ENCODE data around the gene SIM2.

Gene SIM2

DNA sequence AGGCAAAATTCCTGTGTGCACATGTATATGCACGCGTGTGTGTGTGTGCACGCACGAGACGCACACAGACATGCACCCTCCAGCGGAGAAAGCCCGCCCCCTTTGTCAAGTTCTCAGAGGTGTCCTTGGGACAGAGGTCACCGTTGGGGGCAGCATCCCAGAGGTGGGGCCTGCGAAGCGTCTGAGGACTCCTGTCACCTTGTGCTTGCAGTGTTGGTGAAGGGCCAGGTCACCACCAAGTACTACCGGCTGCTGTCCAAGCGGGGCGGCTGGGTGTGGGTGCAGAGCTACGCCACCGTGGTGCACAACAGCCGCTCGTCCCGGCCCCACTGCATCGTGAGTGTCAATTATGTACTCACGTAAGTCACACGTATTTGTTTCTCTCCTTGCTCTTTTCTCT is 42.6 kb downstream of the SIM2 start:
- DNase-seq: no peak

DNA sequence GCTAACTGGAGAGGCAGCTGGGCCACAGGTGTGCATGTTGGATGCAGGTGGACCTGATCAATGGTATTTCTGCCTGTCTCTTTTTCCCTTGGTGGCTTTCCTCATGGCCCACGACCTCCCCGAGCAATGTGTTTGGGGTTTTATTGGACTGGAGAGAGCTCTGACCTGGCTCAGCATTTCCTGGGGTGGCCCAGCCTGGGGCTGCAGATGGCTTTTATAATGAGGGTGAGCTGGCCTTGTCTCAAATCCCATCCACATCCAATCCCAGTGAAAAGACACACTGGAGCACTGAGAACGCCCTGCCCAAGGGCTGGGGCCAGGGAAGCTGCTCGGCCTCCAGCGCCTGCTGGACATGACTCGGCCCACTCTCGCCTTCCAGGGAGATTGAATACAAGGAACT is 44.1 kb downstream of the SIM2 start:
- no peak for DNase-seq

DNA sequence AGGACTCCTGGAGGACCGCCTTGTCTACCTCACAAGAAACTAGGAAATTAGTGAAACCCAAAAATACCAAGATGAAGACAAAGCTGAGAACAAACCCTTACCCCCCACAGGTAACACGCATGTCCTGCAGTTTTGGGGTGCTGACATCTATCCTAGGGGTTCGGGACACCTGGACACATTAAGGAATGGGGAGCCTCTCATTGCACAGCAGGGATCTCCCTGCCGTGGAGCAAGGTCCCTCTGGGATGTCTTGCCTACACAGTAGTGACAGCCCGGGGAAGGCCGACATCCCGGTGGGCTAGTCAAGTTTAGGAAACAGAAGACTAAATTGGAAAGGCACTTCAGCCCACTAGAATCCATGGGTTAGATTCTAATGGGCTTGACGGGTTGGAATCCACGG is 44.5 kb downstream of the SIM2 start:
- DNase-seq: no peak

DNA sequence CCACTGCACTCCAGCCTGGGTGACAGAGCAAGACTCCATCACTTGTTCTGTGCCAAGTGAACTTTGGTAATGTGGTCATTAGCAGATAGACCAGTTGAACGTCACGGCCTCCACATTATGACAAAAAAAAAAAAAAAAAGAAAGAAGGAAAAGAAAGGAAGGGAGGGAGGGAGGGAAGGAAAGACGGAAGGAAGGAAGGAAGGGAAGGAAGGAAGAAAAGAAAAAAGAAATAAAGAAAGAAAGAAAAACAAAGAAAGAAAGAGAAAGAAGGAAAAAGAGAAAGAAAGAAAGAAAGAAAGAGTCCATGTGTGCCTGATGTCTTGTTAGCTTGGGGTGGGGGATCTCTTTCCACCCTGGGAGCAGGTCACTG is 45.3 kb downstream of the SIM2 start:
- no peak for DNase-seq

DNA sequence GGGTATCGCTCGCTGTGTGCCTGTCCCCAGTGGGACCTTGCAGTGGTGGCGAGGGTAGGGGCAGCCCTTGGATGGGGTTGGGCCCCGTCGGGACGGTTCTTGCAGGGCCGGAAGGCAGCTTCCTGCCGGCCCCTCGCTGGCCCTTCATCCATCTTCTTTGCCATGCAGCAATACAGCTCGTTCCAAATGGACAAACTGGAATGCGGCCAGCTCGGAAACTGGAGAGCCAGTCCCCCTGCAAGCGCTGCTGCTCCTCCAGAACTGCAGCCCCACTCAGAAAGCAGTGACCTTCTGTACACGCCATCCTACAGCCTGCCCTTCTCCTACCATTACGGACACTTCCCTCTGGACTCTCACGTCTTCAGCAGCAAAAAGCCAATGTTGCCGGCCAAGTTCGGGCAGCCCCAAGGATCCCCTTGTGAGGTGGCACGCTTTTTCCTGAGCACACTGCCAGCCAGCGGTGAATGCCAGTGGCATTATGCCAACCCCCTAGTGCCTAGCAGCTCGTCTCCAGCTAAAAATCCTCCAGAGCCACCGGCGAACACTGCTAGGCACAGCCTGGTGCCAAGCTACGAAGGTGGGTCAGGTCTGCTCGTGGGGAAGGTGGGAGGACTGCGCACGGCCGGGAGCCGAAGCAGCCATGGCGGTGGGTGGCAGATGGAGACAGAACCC is 45.8 kb downstream of the SIM2 start:
- DNase-seq: no peak

DNA sequence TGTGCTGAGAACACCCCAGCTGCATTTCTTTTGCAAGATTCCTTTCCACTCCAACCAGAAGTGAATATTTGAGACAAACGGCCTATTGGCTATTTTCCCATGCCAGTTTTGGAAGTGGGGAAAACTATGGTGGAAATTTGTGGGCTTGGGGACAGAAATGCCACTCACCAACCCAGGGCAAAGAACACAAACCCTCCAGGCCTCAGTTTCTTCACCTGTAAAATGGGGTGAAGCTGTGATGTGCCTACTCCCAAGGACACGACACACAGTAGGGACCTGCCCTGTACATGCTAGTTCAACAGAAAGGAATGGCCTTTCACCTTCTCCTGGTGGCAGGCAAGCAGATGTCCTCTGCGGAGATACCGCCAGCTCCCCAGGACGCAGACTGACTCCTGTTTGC is 46.5 kb downstream of the SIM2 start:
- DNase-seq: no peak

DNA sequence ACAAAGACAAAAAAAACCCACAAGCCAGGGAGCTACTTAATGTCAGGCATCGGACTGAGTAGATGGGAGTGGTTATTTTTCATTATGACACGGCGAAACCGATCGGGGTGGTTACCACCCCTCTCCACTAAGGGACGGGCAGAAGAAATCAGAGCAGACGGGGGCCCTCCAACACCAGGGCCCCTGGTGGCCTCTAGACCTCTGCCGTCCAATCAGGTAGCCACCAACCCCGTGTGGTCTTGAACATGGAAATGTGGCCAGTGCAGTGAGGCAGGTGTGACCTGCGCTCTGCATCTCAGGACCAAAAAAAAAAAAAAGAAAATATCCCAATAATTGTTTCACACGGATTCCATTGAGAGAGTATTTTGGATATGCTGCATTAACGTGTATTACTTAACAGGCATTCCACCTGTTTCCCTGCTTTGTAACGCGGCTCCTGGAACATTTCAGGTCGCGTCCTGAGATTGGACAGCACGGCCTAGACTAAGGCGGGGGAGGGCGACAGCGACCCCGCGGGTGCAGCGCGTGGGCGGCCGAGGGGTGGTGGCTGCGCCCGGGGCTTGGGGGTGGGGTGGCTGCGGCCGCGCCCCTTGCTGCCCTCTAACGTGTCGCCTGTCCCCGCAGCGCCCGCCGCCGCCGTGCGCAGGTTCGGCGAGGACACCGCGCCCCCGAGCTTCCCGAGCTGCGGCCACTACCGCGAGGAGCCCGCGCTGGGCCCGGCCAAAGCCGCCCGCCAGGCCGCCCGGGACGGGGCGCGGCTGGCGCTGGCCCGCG is 48.3 kb downstream of the SIM2 start:
- no peak for DNase-seq

DNA sequence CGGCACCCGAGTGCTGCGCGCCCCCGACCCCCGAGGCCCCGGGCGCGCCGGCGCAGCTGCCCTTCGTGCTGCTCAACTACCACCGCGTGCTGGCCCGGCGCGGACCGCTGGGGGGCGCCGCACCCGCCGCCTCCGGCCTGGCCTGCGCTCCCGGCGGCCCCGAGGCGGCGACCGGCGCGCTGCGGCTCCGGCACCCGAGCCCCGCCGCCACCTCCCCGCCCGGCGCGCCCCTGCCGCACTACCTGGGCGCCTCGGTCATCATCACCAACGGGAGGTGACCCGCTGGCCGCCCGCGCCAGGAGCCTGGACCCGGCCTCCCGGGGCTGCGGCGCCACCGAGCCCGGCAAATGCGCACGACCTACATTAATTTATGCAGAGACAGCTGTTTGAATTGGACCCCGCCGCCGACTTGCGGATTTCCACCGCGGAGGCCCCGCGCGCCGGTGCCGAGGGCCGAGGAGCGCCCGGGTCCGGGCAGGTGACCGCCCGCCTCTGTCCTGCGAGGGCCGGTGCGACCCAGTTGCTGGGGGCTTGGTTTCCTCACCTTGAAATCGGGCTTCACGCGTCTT is 49.0 kb downstream of the SIM2 start:
- DNase-seq: no peak

DNA sequence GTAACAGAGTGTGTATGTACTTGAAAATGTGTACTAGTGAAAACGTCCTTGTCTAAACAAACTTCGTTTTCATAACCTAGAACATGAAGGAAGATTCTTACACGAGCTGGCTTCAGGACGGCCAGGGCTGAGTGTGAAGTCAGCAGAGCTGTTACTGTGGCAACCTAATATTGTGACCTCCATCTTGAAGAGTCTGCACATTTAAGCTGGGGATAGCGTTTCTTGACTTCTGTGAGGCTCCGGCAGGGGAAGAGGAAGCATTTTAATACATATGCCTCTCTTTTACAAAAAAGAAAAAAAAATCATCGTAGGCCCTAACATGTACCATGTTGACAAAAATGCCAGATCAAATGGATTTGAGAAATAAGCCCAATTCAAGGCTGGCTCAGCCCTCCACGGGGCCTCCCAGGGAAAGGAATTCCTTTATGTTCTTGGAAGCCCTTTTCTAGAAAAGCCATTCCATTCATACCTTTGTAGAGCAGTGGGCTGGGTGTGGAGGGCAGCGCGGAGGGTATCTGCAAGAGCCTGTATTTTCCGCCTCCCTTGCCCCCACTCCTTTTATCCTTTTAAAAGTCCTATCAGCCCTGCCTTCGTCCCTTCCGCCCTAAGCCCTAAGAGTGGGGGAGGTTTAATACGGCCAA is 51.1 kb downstream of the SIM2 start:
- DNase-seq: no peak

DNA sequence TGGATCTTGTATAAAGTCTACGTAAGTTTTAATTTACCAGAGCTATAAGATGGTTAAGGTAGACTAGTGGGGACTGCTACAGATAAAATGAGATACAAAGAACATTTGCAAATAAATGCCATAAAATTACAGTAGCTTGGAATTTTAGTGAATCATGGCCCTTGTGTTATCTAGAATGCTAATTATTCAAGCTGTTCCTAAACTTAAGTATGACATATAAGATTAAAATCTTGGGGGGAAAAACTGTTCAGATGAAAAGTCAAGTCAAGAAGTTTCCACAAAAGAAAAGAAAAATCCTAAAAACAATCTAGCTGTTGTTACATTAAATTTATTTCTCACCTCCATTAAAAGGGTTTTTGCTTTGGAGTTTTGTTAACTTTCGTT is 51.7 kb downstream of the SIM2 start:
- DNase-seq: no peak

DNA sequence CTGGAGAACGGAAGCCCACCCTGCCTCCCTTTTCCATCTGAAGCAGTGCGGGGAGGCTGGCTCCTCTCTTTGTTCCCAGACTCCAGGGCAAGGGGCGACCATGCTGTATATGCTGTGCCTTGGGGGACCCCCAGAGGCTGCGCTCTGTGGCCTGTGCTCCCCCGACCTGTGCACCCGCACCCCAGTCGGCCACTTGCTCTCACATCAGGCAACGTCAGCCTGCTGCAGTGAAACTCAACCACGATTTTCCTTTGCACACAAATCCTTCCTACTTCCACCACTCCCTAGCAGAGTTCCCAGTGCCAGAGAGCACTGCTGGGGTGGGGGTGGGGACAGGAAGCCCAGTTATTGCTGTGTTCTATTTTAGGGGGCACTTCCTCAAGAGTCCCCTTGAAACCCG is 52.5 kb downstream of the SIM2 start:
- no peak for DNase-seq

DNA sequence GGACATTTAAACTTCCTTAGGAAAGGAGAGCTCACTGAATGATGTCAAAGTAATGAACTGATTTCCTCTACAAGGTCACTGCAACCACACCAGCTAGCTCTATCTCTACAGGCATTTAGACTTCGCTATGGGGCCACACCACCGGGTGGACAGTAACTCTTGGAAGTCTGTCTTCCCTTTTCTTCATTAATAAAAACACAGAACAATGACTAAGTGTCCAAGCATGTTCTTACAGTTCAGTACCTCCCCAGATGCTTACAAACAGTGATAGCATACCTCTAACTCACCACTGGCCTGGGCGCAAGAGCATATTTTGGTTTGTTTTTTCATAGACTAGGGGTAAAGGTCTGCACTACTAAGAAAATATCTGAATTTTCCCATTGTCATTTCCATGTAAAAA is 54.6 kb downstream of the SIM2 start:
- DNase-seq: no peak

DNA sequence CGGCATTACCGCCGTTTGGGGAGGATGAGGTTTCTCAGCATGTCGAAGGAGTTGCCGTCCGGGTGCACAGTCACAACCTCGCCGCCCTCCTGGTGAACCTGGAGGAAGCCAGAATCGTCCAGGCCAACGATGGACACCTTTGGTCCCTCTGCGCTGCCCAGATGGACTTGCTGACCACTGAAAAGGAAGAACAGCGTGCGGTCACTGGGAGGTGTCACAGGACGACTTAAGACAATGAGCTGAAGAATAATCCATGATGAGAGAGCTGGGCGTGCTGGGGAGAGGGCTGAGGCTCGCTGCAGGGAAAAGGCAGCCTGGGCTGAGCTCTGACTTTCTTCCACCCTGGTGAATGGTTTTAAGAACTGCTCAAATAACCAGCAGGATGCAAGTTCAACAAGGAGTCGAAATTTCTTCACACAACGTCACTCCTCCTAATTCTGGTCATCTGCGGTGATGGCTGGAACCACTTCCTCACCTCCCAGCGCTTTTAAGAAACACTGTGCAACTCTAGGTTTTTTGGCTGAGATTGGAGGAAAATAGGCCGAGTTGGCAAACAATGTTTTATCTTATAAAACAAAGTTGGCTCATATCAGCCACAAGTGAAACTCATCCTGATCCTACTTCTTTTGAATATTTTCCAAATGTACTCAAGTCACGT is 55.5 kb downstream of the SIM2 start:
- no peak for DNase-seq

DNA sequence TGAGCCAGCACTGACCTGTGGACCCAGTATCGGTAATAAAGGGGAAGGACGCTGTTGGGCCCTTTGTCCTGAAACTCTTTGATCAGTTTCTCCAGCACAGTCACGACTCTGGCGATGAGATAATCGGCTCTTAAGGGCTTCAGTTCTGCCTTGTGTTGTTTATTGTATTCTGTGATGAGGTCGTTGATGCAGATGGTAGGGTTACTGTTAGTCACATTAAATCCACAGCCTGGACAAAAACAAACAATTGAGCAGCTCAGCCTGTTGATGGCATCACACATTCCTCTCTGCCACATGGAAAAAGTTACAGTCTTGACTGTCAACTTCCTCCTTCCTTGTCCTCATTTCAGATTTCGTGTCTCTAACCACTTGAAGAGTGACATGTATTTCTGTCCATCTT is 57.6 kb downstream of the SIM2 start:
- no peak for DNase-seq

DNA sequence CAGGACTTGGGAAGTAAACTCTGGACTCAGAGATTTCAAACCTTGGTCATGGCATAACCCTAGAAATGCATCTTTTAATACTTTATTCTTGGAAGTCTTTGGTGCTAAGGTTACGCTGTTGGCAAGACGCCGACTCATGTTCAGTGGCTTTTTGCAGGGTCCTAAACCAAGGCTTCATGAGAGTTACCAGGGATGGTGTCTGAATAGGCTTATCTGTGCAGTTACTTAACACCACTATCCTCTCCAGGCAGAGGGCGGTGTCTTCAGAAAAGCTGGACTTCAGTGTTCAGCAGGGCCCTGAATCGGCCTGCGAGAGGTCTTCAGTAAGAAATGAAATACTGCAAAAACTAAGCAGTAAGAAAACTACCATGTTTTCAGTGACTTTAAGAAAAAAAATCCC is 58.3 kb downstream of the SIM2 start:
- no peak for DNase-seq

DNA sequence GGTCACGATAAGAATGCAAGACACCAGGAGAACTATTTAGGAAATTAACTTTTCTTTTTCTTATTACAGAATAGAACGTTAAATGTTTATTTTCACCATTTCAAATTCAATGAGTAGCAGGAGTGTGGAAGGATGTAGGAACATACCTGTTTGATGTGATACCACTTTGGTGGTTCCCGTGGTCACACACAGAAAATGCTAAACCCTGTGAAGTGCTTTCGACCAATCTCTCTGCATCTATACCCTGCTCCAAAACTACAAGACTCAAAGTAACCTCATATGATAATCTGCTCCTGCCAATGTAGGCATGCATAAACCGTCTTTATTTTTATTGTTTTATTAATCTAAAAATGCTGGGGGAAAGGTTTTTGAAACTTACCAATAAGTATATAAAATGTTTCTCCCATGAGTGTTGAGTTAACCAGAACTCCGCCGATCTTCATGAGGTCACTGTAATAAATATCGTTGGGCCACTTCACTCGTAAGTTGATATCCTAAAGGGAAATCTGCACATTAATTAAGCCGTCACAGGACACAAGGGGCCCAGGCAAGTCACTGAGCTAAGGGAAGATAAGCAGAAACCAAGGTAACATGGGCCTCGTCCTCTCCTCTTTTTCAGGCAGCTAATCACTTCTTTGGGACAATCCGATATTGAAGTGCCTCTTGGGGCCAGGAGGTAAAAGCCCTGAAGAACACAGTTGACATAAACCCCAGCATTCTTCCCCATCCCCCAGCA is 60.6 kb downstream of the SIM2 start:
- DNase-seq: no peak

DNA sequence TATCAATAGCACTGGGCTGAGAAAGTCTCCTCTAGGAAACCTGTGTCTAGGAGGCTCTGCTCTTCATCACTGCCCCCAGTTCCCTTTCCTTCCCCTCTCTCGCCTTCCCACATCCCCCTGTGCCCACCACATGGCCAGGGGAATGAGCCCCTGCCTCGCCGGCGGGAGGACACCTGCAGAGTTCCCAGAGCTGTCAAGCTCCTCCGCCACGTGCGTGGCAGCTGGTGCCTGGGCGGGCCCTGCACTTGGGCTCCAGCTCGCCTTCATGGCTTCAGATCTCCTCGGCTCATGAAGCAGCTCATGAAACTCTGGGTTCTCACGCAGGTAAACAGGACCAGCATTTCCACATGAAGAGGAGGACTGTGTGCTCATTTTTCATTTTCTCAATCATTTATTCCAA is 62.8 kb downstream of the SIM2 start:
- DNase-seq: no peak

DNA sequence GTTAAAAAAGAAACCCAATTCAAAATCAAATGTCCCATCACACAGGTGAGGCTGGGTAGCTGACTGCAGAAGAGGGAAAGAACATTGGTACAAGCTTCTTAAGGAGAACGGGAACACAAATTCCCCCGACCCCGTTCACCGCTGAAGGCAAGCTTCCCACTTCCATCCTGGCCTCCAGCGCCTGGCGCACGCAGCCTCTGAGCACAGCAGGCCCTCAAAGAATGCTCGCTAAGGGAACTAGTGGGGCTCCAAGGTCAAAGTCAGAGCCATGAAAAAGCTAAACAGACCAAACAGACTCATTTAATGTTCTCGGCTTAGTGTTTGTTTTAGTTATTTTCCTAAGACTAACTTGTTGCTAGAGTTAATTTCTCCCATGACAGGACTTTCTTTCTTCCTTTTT is 63.7 kb downstream of the SIM2 start:
- no peak for DNase-seq

DNA sequence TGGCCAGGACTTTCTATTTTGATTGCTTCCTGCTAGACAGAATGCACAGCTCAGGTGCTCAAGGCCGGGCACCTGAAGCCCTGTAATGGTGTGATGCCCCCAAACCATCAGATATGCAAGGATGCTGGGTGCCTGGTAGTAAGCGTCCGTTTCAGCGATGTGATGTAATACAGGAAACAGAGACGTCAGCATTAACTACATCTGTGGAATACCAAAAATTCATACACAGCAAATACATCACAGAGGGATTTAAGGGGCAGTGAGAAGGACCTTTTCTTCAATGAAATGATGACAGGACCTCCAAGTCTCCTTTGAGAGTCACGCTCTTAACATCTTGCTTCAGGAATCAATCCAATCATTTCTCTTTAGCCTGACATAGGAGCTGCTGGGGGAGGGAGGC is 64.4 kb downstream of the SIM2 start:
- DNase-seq: no peak

DNA sequence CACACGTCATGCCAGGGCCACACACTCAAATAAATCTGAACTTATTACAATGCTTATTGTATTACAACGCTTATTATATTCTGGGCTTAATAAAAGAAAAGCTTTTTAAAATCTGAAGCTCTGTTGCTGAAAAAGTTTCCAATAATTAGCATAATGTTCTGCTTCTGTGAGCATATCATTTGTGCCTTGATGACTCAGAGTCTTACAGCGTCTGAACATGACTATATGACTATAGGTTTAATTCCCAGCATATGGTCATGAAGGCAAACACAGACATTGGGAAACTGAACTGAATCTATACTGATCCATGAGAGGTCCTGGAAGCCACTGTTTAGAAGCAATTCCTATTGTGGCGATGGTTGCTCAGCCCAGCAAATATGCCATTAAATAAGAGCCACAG is 66.3 kb downstream of the SIM2 start:
- DNase-seq: no peak

DNA sequence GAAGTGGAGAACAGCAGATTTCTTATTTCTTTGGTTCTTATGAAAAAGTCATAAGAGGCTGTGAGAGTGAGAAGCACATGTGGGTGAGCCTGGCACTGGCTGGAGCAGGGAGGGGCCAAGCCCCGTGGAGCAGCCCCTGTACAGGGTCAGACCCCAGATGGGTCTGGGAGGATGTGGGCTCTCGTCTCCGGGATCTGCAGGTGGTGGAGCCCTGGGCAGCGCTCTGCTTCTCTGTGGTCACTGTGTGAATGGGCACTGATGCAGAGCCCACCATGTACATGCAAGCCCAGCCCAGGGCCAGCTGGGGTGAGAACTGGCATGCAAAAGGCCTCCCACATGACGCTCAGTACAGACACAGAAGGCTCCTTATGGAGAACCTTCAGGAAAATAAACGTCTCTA is 67.6 kb downstream of the SIM2 start:
- DNase-seq: no peak

DNA sequence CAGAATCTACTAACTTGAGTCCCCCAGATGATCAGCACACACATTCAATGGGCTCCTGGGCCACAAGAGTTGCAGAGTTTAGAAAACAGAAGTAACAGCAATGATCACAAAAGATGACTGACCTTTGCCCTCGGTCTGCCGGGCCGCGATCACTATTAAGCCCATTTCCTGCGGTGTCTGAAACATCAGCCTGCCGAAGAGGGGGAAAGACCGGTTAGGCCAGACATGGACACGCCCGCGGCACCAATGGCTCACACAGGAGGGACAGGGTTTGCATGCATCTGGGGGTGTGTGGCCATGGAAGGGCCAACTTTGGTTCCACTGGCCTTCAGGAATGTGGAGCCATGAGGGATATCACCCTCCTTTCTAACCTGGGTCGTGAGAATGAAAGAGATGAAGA is 68.2 kb downstream of the SIM2 start:
- DNase-seq: no peak

DNA sequence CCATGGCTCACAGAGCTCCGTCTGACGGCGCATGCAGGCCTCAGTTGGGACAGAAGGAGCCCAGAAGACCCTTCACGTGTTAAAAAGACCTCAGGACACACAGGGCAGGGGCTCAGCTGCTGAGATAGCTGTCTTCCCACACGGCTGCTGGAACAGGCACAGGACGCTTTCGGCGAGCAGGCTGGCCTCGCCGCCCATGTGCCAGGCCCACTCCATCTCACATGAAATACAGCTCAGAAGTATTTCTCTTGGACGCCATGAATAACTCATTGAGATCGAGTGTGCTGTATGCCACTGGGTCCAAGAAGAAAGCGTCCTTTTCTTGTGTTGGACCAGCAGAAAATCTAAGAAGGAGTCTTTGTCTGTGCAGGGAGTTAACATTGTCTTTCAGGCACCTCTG is 69.6 kb downstream of the SIM2 start:
- DNase-seq: no peak
